Lower lobe of right lung (tissue), 2 donors: ENCODE results near the gene STRIT1. TPM values are rescaled to one million over a fixed set of nuclear protein-coding genes. Genes with fewer than 3 reads are reported as not detected.

Source experiments
- ATAC-seq, 2 donors: fragments of 200-7000 bp; cut with Tn5 transposase; one replicate each; pipeline ENCODE4 v1.9.1; 2020 to 2022; ENCODE audit warnings: mild to moderate bottlenecking in 2 of 2, moderate library complexity in 2 of 2
- DNase-seq: peaks from one replicate; pipeline ENCODE4 v3.0.0-alpha.2; 2020
- H3K27ac ChIP-seq: fragments of 200-600 bp; one replicate; pipeline ENCODE4 v1.8.0; 2022
- H3K27me3 ChIP-seq: fragments of 200-600 bp; one replicate; pipeline ENCODE4 v1.8.0; 2022; ENCODE audit warnings: low read depth
- H3K36me3 ChIP-seq: fragments of 200-600 bp; one replicate; pipeline ENCODE4 v1.8.0; 2022; ENCODE audit warnings: mild to moderate bottlenecking
- H3K4me1 ChIP-seq: fragments of 200-600 bp; one replicate; pipeline ENCODE4 v1.8.0; 2022
- H3K4me3 ChIP-seq: fragments of 200-600 bp; one replicate; pipeline ENCODE4 v1.8.0; 2022; ENCODE audit warnings: mild to moderate bottlenecking
- H3K9me3 ChIP-seq: fragments of 200-600 bp; one replicate; pipeline ENCODE4 v1.8.0; 2022
- CTCF ChIP-seq: fragments of 200-600 bp; IDR thresholded peaks from one replicate; pipeline ENCODE4 v1.8.0; 2022; ENCODE audit warnings: antibody characterized with exemption, mild to moderate bottlenecking
- intact Hi-C: fragments of 100-400 bp; cut with DNase I; formaldehyde crosslinking; loops from one replicate; pipeline ENCODE4 v1.11.0; 2022
- total RNA-seq: library from RNA; stranded (reverse); fragmentation: NEBNext Ultra II Directional; extraction: Animal tissue kit (Norgen Biotek cat#: 25700); gene quantifications from one replicate; pipeline ENCODE4 v1.2.1, GENCODE V29; 2021
- donor health status: DM: no; HTN: yes; CAD: no; lungs with severe emphysema.

STRIT1 gene
- total RNA-seq, 1 donor from 2014 or later: not detected

GRCh38 chr3:155242342-155242741, 51.1 kb downstream of the STRIT1 start:
- H3K4me1 ChIP-seq: no peaks in the 10 kb centered on the region
- no peak overlapping the region for H3K27ac ChIP-seq
- no peaks in the 10 kb centered on the region for H3K36me3 ChIP-seq
- TF ChIP-seq CTCF: no peak
- no peaks in the 10 kb centered on the region for H3K9me3 ChIP-seq
- ATAC-seq (no peak), DNase-seq (no peak)
- H3K4me3 ChIP-seq: no peak overlapping the region
- intact Hi-C loops: no loop called here
- H3K27me3 ChIP-seq: no peaks in the 10 kb centered on the region

GRCh38 chr3:155241579-155241978, 51.9 kb downstream of the STRIT1 start:
- DNase-seq: no peak
- Histone ChIP-seq H3K4me1 (no peaks in the 10 kb centered on the region), H3K27ac (no peak overlapping the region), H3K9me3 (no peaks in the 10 kb centered on the region), H3K27me3 (no peaks in the 10 kb centered on the region), H3K4me3 (no peak overlapping the region), H3K36me3 (no peaks in the 10 kb centered on the region)
- no peak for TF ChIP-seq CTCF
- intact Hi-C loops: no loop called here
- ATAC-seq: no peak

Other genes with a start within 250 kb of the STRIT1 start
- 85.4 TPM for gene MME, start 213.4 kb downstream of the STRIT1 start, total RNA-seq